Uterus (tissue), 2 donors: ENCODE results near the gene SRPRB.

ENCODE experiments used
- POLR2A ChIP-seq, 2 donors: fragments of 450-650 bp; IDR thresholded peaks; one replicate each; pipeline ENCODE4 v1.6.1; 2016; ENCODE audit warnings: antibody characterized with exemption in 2 of 2, mild to moderate bottlenecking in 1 of 2, moderate library complexity in 1 of 2
- TF ChIP-seq, protein P1 (sequence below), 4 experiments: fragments of 200-600 bp in 2 of 4; fragments of 450-650 bp in 2 of 4; sonication (generic) in 2 of 4; IDR thresholded peaks; one replicate each; pipeline ENCODE4 v1.5.1; 2016 to 2019; ENCODE audit warnings: antibody characterized with exemption in 4 of 4, mild to moderate bottlenecking in 2 of 4, moderate library complexity in 1 of 4

DNA sequence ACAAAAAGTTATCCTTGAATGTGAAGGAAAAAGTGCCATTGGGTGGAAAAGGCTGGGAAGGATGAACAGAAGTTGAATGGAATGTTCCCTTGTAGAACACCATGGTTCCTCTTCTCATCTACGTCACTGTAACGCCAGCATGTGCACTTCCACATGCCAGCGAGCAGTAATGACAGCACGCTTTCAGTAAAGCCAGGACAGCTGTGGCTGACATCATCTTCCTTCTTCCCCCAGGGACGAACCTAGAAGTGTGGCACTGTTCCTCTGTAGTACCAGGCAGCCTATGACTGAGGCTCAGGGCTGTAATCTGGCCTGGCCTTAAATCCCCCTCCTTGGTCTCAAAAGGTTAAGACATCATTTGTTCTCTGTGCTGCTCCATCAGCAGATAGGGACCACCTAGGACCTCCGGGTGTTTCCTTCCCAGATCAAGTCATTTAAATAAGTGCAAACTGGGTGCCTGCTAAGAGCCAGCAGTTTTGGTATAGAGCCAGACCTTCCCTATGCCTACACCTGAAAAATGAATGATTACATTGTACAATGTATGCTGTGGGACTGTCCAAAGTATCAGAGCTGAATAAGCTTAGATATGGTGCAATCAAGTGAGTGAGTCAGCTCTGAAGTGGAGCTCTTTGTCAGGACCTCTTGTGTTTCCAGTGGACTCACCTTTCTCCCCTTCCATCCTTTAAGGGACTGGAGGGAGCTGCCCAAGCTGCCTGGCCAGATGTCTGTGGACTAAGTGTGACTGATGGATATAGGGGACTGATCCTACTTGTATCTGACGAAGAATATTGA is 5.6 kb upstream of the SRPRB start:
- TF ChIP-seq, protein P1, sequence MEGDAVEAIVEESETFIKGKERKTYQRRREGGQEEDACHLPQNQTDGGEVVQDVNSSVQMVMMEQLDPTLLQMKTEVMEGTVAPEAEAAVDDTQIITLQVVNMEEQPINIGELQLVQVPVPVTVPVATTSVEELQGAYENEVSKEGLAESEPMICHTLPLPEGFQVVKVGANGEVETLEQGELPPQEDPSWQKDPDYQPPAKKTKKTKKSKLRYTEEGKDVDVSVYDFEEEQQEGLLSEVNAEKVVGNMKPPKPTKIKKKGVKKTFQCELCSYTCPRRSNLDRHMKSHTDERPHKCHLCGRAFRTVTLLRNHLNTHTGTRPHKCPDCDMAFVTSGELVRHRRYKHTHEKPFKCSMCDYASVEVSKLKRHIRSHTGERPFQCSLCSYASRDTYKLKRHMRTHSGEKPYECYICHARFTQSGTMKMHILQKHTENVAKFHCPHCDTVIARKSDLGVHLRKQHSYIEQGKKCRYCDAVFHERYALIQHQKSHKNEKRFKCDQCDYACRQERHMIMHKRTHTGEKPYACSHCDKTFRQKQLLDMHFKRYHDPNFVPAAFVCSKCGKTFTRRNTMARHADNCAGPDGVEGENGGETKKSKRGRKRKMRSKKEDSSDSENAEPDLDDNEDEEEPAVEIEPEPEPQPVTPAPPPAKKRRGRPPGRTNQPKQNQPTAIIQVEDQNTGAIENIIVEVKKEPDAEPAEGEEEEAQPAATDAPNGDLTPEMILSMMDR (IDR thresholded peaks at IDR 0.05) = no peak
- TF ChIP-seq POLR2A (IDR thresholded peaks at IDR 0.05) = no peak
